Neural cell (in vitro differentiated cells): ENCODE measurements around the gene PID1. TPM values are rescaled to one million over a fixed set of nuclear protein-coding genes. Genes with fewer than 3 reads are reported as not detected.

Experiments
- H2AFZ ChIP-seq: fragments of 200-600, 300-800 bp; sonication (generic), shearing (Covaris generic); 2 replicates; pipeline ENCODE4 v1.6.0; 2014; ENCODE audit warnings: low read depth, mild to moderate bottlenecking, antibody characterized with exemption, low read length, moderate library complexity
- H3F3A ChIP-seq: fragments of 200-600 bp; shearing (Covaris generic); 2 replicates; pipeline ENCODE4 v1.6.1; 2016; ENCODE audit warnings: mild to moderate bottlenecking, moderate library complexity, mixed read lengths, antibody characterized with exemption, low read length; ENCODE audit not compliant: insufficient read depth, poor library complexity, severe bottlenecking
- H3K27ac ChIP-seq: fragments of 200-600, 300-800 bp; sonication (generic), shearing (Covaris generic); 2 replicates; pipeline ENCODE4 v1.5.1; 2014; ENCODE audit warnings: mild to moderate bottlenecking, low read length, moderate library complexity
- H3K27me3 ChIP-seq: fragments of 300-800, 200-600 bp; sonication (generic), shearing (Covaris generic); 2 replicates; pipeline ENCODE4 v1.6.0; 2014; ENCODE audit warnings: mild to moderate bottlenecking, low read depth, low read length, moderate library complexity; ENCODE audit not compliant: insufficient read depth
- H3K36me3 ChIP-seq: fragments of 300-800, 200-600 bp; sonication (generic), shearing (Covaris generic); 2 replicates; pipeline ENCODE4 v1.5.1; 2014; ENCODE audit warnings: mild to moderate bottlenecking, antibody characterized with exemption, low read length, moderate library complexity; ENCODE audit not compliant: insufficient read depth
- H3K4me2 ChIP-seq: fragments of 300-800, 200-600 bp; sonication (generic), shearing (Covaris generic); 2 replicates; pipeline ENCODE4 v1.6.0; 2014; ENCODE audit warnings: mild to moderate bottlenecking, low read length
- H3K4me3 ChIP-seq: fragments of 300-800, 200-600 bp; sonication (generic), shearing (Covaris generic); 2 replicates; pipeline ENCODE4 v1.5.1; 2014; ENCODE audit warnings: mild to moderate bottlenecking, low read length, moderate library complexity
- H3K79me2 ChIP-seq: fragments of 200-600 bp; shearing (Covaris generic); replicated peaks from 2 replicates; pipeline ENCODE4 v1.6.0; 2014; ENCODE audit warnings: mild to moderate bottlenecking, low read length, moderate library complexity; ENCODE audit not compliant: insufficient read depth
- H3K9ac ChIP-seq: fragments of 300-800, 200-600 bp; sonication (generic), shearing (Covaris generic); 2 replicates; pipeline ENCODE4 v1.6.1; 2016; ENCODE audit warnings: mild to moderate bottlenecking, low read length, mixed read lengths
- H3K9me2 ChIP-seq: fragments of 200-600 bp; shearing (Covaris generic); 2 replicates; pipeline ENCODE4 v1.6.1; 2016; ENCODE audit warnings: mild to moderate bottlenecking, low read length, mixed read lengths; ENCODE audit not compliant: insufficient read depth
- H3K9me3 ChIP-seq: fragments of 200-600, 300-800 bp; sonication (generic), shearing (Covaris generic); 2 replicates; pipeline ENCODE4 v1.6.1; 2016; ENCODE audit warnings: mild to moderate bottlenecking, mixed run types, low read length, moderate library complexity, mixed read lengths
- H4K20me1 ChIP-seq: fragments of 200-600 bp; shearing (Covaris generic); 2 replicates; pipeline ENCODE4 v1.6.1; 2016; ENCODE audit warnings: mild to moderate bottlenecking, mixed run types; ENCODE audit not compliant: insufficient read depth
- EP300 ChIP-seq: fragments of 450-650 bp; conservative IDR thresholded peaks from 2 replicates; pipeline ENCODE4 v1.6.1; 2014; ENCODE audit warnings: antibody characterized with exemption, mild to moderate bottlenecking, moderate library complexity; ENCODE audit not compliant: poor library complexity, severe bottlenecking
- EZH2 ChIP-seq: fragments of 200-600, 300-800 bp; shearing (Covaris generic), sonication (generic); IDR thresholded peaks from 2 replicates; pipeline ENCODE4 v1.6.1; 2014; ENCODE audit warnings: antibody characterized with exemption, low read length, borderline replicate concordance, mild to moderate bottlenecking; ENCODE audit not compliant: insufficient read depth, poor library complexity, severe bottlenecking
- MXI1 ChIP-seq: fragments of 450-650 bp; conservative IDR thresholded peaks from 2 replicates; pipeline ENCODE4 v1.6.1; 2014; ENCODE audit warnings: antibody characterized with exemption, mild to moderate bottlenecking; ENCODE audit not compliant: poor library complexity, severe bottlenecking
- POLR2AphosphoS5 ChIP-seq: IDR thresholded peaks from 2 replicates; pipeline ENCODE4 v1.6.1; 2012
- RAD21 ChIP-seq: fragments of 450-650 bp; conservative IDR thresholded peaks from 2 replicates; pipeline ENCODE4 v1.6.1; 2014; ENCODE audit warnings: antibody characterized with exemption, mild to moderate bottlenecking, moderate library complexity
- SMC3 ChIP-seq: fragments of 450-650 bp; conservative IDR thresholded peaks from 2 replicates; pipeline ENCODE4 v1.6.1; 2014; ENCODE audit warnings: antibody characterized with exemption, mild to moderate bottlenecking, moderate library complexity; ENCODE audit not compliant: poor library complexity
- TAF1 ChIP-seq: IDR thresholded peaks from 2 replicates; pipeline ENCODE4 v1.6.1; 2012; ENCODE audit warnings: low read depth
- polyA plus RNA-seq: library from polyadenylated mRNA; depleted of rRNA; stranded (reverse); fragments of >200 nt; gene quantifications from 2 replicates; pipeline ENCODE4 v1.2.3, GENCODE V29; 2014
- TF ChIP-seq, protein P1 (sequence below): fragments of 450-650 bp; IDR thresholded peaks from 2 replicates; pipeline ENCODE4 v1.5.1; 2014; ENCODE audit warnings: antibody characterized with exemption, mild to moderate bottlenecking, moderate library complexity; ENCODE audit not compliant: poor library complexity, severe bottlenecking
- TF ChIP-seq, protein P2 (sequence below): IDR thresholded peaks from 2 replicates; pipeline ENCODE4 v1.6.1; 2012; ENCODE audit warnings: borderline replicate concordance

The PID1 gene
- polyA plus RNA-seq, 1 donor from 2014 or later = 11.0 TPM

- Histone ChIP-seq H3K36me3 (no peaks in the 10 kb centered on the region), H3K27me3 (no peaks in the 10 kb centered on the region), H3K9me2 (no peaks in the 10 kb centered on the region), H3K79me2 (no peaks in the 10 kb centered on the region), H3F3A (no peaks in the 10 kb centered on the region), H3K9ac (no peak overlapping the region), H3K4me3 (no peak overlapping the region), H3K4me2 (no peak overlapping the region), H2AFZ (no peak overlapping the region), H4K20me1 (no peaks in the 10 kb centered on the region), H3K27ac (no peak overlapping the region), H3K9me3 (no peaks in the 10 kb centered on the region)
- no peak for TF ChIP-seq POLR2AphosphoS5
- no peak for TF ChIP-seq RAD21
- TF ChIP-seq EZH2 = no peak
- no peak for TF ChIP-seq MXI1
- TF ChIP-seq, protein P1, sequence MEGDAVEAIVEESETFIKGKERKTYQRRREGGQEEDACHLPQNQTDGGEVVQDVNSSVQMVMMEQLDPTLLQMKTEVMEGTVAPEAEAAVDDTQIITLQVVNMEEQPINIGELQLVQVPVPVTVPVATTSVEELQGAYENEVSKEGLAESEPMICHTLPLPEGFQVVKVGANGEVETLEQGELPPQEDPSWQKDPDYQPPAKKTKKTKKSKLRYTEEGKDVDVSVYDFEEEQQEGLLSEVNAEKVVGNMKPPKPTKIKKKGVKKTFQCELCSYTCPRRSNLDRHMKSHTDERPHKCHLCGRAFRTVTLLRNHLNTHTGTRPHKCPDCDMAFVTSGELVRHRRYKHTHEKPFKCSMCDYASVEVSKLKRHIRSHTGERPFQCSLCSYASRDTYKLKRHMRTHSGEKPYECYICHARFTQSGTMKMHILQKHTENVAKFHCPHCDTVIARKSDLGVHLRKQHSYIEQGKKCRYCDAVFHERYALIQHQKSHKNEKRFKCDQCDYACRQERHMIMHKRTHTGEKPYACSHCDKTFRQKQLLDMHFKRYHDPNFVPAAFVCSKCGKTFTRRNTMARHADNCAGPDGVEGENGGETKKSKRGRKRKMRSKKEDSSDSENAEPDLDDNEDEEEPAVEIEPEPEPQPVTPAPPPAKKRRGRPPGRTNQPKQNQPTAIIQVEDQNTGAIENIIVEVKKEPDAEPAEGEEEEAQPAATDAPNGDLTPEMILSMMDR = no peak
- no peak for TF ChIP-seq SMC3
- no peak for TF ChIP-seq TAF1
- TF ChIP-seq EP300 = no peak
Measured at GRCh38 chr2:229314117-229314516, 43.0 kb upstream of the PID1 start.

GRCh38 chr2:229313591-229313990 lies 42.5 kb upstream of the PID1 start:
- no peaks in the 10 kb centered on the region for H3K9me3 ChIP-seq
- H3K79me2 ChIP-seq = no peaks in the 10 kb centered on the region
- TF ChIP-seq POLR2AphosphoS5 (no peak), MXI1 (no peak), RAD21 (no peak), EZH2 (no peak), TAF1 (no peak), EP300 (no peak), SMC3 (no peak)
- TF ChIP-seq, protein P2, sequence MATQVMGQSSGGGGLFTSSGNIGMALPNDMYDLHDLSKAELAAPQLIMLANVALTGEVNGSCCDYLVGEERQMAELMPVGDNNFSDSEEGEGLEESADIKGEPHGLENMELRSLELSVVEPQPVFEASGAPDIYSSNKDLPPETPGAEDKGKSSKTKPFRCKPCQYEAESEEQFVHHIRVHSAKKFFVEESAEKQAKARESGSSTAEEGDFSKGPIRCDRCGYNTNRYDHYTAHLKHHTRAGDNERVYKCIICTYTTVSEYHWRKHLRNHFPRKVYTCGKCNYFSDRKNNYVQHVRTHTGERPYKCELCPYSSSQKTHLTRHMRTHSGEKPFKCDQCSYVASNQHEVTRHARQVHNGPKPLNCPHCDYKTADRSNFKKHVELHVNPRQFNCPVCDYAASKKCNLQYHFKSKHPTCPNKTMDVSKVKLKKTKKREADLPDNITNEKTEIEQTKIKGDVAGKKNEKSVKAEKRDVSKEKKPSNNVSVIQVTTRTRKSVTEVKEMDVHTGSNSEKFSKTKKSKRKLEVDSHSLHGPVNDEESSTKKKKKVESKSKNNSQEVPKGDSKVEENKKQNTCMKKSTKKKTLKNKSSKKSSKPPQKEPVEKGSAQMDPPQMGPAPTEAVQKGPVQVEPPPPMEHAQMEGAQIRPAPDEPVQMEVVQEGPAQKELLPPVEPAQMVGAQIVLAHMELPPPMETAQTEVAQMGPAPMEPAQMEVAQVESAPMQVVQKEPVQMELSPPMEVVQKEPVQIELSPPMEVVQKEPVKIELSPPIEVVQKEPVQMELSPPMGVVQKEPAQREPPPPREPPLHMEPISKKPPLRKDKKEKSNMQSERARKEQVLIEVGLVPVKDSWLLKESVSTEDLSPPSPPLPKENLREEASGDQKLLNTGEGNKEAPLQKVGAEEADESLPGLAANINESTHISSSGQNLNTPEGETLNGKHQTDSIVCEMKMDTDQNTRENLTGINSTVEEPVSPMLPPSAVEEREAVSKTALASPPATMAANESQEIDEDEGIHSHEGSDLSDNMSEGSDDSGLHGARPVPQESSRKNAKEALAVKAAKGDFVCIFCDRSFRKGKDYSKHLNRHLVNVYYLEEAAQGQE = no peak
- TF ChIP-seq, protein P1 = no peak
- no peaks in the 10 kb centered on the region for H3K9me2 ChIP-seq
- no peaks in the 10 kb centered on the region for H3F3A ChIP-seq
- no peak overlapping the region for H3K9ac ChIP-seq
- no peak overlapping the region for H3K4me3 ChIP-seq
- no peaks in the 10 kb centered on the region for H4K20me1 ChIP-seq
- H3K36me3 ChIP-seq = no peaks in the 10 kb centered on the region
- no peak overlapping the region for H3K4me2 ChIP-seq
- H3K27ac ChIP-seq = no peak overlapping the region
- H2AFZ ChIP-seq = no peak overlapping the region
- H3K27me3 ChIP-seq = no peaks in the 10 kb centered on the region
